Stimulated activated CD8-positive, alpha-beta memory T cell treated with anti-CD3 and anti-CD28 coated beads, Interleukin-15, amount 100 ng/mL, for 4 hours (primary cell): ENCODE data around the gene LITAFD.
"Not testable (repeated sequence)": the region's sequence is repeated elsewhere in the genome, so short reads cannot be mapped to it uniquely, and the experiment has no call there.

Experiments
- DNase-seq, 2 donors: peaks; one replicate each; pipeline ENCODE4 v3.0.0-alpha.2; 2020; ENCODE audit warnings: low read depth in 2 of 2

Gene LITAFD

DNA sequence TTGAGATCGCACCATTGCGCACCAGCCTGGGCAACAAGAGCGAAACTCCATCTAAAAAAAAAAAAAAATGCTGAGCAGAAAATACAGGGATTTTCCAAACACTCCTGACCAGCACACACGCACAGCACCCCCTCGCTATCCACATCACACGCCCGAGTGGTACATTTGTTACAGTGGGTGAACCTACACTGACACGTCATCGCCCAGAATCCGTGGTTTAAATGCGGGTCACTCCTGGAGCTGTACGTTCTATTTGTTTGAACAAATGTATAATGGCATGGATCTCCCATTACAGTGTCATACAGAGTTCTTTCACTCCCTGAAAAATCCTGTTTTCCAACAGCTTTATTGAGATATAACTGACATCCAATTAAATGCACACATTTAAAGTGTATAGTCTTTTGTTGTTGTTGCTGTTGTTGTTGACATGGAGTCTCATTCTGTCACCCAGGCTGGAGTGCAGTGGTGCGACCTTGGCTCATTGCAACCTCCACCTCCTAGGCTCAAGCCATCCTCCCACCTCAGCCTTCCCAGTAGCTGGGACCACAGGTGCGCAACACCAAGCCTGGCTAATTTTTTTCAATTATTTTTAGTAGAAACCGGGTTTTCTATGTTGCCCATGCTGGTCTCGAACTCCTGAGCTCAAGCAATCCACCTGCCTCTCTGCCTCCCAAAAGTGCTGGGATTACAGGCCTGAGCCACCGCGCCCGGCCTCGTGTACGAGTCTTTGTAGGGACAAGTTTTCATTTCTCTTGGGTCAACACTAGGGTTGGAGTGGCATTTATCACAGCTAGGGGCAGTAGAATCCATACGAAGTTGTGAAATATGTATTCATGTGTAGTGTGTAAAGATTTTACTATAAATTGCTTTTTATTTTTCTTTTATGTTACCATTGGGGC is 8.9 kb upstream of the LITAFD start:
- no peak for DNase-seq

DNA sequence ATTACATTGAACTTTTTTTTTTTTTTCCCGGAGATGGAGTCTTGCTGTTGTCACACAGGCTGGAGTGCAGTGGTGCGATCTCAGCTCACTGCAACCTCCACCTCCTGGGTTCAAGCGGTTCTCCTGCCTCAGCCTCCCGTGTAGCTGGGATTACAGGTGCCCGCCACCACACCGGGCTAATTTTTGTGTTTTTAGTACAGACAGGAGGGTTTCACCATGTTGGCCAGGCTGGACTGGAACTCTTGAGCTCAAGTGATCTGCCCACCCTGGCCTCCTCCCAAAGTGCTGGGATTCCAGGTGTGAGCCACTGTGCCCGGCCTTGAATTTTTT is 8.3 kb upstream of the LITAFD start:
- DNase-seq = not testable (repeated sequence)

GRCh38 chr16:8874388-8874787 is 7.8 kb upstream of the LITAFD start:
- no peak for DNase-seq

- not testable (repeated sequence) for DNase-seq
Measured at GRCh38 chr16:8875317-8875716, 6.8 kb upstream of the LITAFD start.

DNA sequence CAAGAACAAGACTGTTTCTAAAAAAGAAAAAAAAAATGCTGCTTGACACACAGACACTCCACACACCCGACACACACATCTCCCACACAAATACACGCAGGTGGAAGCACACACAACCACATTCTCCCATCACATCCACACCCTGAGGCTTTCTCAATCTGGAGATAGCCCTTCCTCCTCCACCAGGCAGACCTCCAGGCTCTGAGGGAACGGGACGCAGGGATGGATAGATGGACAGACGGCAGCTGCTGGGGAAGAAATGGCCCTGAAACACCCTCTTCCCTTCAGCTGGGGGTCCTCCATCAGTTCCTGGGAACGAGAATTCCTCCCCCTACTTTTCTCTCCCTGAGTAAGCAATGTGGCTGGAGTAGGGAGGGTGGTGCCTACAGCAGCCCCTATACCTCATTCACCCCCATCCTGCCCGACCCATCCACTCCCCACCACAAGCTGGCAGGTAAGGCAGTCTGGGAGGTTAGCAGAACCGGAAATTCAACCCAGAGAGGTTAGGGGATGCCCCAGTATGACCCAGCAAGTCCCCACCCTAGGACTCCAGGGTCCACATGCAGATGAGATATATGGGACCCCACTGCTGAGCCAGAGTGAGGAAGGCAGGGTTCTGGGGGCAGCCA is 4.1 kb upstream of the LITAFD start:
- DNase-seq = no peak

DNA sequence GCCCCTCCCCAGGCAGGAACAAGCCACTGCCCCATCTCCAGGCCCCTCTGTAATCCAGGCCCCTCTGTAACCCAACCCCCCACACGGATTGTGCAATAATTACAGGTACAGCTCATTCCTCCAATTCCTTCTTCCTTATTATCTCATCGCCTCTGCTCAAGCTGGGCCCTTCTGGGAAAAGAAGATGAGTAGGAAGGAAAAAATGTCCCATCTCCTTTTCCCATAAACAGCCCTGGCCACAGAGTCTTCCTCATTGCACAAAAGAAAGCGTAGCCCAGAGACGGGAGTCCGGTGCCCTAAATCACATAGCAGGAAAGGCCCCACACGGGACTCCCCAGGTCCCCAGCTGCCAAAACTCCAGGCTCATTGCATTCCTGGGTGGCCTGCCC is 3.6 kb upstream of the LITAFD start:
- DNase-seq = no peak

DNA sequence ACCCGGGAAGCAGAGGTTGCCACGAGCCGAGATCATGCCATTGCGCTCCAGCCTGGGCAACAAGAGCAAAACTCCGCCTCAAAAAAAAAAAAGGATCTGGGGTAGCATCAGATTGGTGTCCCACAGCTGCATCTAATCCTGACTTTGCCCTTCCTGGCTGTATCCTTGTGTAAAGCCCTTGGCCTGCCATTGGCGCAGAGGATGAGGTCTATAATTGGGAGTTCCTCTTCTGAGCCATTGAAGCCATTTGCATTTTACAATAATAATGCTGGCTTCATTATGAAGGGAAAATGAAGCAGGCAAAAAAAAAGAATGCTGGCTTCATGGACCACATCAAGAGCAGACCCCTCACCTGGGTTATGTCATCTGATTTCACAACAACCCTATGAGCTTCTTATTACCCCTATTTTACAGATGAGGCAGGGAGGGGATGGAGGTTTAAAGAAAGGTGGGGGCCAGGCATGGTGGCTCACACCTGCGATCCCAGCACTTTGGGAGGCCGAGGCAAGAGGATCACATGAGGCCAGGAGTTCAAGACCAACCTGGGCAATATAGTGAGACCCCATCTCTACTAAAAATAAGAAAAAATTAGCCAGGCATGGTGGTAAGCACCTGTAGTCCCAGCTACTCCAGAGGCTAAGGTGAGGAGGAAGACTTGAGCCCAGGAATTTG is 1.2 kb upstream of the LITAFD start:
- no peak for DNase-seq

GRCh38 chr16:8882725-8883377 is 700 bp downstream of the LITAFD start:
- DNase-seq = no peak

- DNase-seq = no peak
Measured at GRCh38 chr16:8885674-8886592, 3.8 kb downstream of the LITAFD start.

DNA sequence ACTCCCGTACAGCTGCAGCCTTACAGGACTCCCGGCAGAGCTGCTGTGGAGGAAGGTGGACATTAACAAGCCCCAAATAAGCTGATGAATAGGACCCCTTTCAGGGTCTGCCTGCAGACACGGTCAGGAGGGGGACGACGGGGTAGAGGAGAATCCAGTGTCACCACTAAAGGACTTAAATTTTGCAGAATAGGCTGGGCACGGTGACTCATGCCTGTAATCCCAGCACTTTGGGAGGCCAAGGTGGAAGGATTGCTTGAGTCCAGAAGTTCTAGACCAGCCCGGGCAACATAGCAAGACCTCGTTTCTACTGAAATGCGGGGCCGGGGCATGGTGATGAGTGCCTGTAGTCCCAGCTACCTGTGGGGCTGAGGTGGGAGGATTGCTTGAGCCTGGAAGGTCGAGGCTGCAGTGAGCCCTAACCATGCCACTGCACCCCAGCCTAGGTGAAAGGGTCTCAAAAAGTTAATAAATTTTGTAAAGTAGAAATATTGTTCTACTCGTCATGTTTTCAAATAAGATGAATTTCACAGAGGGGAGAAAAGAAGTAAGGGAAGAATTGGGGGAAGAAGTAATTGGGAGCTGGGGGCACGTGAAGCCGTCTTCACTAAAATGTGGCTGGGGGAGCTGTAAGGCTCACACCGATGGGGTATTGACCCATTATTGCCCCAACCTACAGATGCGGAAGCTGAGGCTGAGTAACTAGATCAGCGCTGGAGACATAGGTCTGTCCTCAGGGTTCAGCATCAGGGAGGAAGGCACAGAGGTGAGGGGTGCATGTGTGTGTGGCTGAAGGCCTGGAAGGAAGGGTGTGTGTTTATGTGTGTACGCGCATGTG is 4.7 kb downstream of the LITAFD start:
- DNase-seq = no peak

GRCh38 chr16:8887431-8887765 is 5.2 kb downstream of the LITAFD start:
- DNase-seq = no peak

DNA sequence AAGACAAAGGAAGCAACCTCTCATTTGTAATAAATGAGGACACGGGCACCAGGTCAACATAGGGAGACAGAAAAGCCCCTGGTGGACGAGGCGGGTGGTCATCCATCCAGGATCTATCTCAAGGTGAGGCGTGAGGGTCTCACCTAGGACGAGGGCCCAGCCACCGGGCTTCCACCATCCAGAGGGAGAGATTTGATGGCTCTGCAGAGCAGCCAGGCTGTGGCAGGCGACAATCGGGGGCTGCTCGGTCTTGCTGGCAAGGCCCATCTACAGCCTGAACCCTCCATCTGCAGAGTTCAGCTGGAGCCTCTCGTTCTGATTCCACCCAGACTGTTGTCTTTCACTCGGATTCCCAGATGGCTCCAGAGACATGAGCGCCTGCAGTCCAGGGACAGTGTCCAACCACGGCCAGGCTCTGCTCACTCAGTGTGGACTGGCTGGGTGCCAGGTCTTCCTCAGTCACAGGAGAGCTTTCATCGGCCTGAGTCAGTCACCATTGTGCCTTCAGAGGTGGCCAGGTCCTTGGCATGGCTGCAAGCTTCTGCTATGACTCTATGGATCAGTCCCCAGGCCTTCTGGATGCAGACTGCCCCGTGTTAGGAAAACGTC is 5.9 kb downstream of the LITAFD start:
- DNase-seq = no peak

GRCh38 chr16:8888951-8889892 is 7.1 kb downstream of the LITAFD start:
- DNase-seq = no peak

GRCh38 chr16:8889893-8890548 is 7.9 kb downstream of the LITAFD start:
- no peak for DNase-seq

GRCh38 chr16:8890549-8890921 is 8.4 kb downstream of the LITAFD start:
- no peak for DNase-seq

DNA sequence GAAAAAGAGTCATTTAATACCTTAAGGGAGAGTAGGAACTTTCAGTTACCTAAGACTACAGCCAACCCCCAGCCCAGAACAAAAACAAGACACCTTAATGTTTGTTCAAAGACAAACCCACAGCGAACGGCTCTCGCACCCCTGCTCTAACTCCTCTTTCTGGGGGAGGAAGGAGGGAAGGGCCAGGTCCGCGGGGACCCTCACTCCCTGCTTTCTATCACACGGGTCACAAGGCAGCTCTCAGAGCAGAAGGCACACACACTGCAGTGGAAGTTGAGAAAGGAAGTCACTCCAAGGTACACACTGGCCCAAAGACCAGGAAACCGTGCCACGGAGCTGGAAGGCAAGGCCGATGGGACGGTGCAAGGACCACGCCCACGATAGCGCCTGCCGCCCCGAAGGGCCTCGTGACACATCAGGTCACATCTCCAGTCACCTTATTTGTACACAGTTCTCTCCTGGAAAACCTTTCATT is 10.0 kb downstream of the LITAFD start:
- DNase-seq = no peak

DNA sequence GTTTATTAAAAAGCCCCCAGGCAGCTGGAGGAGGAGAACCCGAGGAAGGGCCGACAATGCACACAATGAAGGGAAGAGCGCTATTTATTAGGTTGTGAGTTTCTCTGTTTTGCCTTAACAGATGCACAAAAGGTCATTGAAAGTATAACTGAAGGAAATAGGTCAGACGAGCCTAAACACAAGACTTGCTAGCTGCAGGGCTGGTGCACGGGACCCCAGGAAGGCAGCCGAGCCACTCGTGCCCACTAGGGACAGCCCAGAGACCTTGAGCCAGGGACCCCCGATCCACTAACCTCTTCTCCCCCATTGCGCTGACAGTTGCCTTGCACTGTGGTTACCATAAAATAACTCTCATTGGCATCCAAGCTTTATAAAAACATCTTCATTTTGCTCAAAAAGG is 11.3 kb downstream of the LITAFD start:
- no peak for DNase-seq

DNA sequence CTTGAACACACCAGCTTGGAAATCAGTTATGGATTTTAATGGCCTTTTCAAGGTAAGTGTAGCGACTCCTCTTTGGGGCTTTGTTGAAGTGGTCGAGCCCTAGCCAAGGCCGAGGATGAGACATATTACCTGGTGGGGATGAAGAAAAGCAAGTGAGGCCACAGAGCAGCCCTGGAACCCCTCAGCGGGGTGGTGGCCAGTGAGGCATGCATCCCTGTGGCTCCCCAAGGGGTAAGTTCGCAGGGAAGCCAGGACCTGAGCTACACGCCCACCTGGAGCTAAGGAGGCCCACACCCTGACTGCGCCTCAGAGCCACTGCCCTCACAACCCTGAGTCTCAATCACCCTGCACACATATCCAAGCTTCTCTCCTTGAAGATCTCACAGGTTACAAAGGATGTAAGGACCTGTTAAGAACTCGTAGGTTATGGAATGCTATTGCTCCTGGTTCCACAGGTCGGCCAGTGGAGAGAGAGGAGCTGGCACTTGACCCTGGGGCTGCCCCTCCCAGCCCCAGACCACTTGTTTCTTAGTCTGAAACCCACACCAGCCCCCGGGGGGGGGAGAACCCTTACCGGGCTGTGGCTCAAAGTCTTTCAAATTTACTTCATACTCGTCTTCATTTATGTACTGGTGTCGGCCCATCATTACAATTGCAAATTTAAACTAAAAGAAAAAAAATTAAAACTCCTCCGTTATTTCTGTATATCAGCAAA is 12.0 kb downstream of the LITAFD start:
- no peak for DNase-seq
